HepG2 (cell line): ENCODE measurements around the gene ZNF391. TPM values are rescaled to one million over a fixed set of nuclear protein-coding genes. Genes with fewer than 3 reads are reported as not detected.

ENCODE experiments used
- ATM ChIP-seq: fragments of 450-650 bp; IDR thresholded peaks from 2 replicates; pipeline ENCODE4 v1.7.1; 2017; ENCODE audit warnings: mild to moderate bottlenecking, borderline replicate concordance
- CREBL2 ChIP-seq: sonication (generic); formaldehyde crosslinking; IDR thresholded peaks from 2 replicates; pipeline ENCODE4 v1.8.1; 2023; ENCODE audit warnings: missing genetic modification reagents, mild to moderate bottlenecking, borderline replicate concordance
- FOXA1 ChIP-seq, 2 experiments: fragments of 450-650 bp in 1 of 2; sonication (generic) in 1 of 2; formaldehyde crosslinking in 1 of 2; IDR thresholded peaks; 2 replicates each; pipeline versions ENCODE4 v1.4.0 to v1.6.1; 2016 to 2020; ENCODE audit warnings: missing genetic modification reagents in 1 of 2
- HOXD1 ChIP-seq: sonication (generic); formaldehyde crosslinking; IDR thresholded peaks from 2 replicates; pipeline ENCODE4 v1.5.0; 2020; ENCODE audit warnings: missing genetic modification reagents
- KIAA2018 ChIP-seq: sonication (generic); formaldehyde crosslinking; IDR thresholded peaks from 2 replicates; pipeline ENCODE4 v1.5.0; 2020; ENCODE audit warnings: mild to moderate bottlenecking, missing genetic modification reagents, borderline replicate concordance
- NCOA2 ChIP-seq: sonication (generic); formaldehyde crosslinking; IDR thresholded peaks from 2 replicates; pipeline ENCODE4 v1.8.0; 2022; ENCODE audit warnings: inconsistent platforms
- TEF ChIP-seq: sonication (generic); formaldehyde crosslinking; IDR thresholded peaks from 2 replicates; pipeline ENCODE4 v1.5.0; 2020; ENCODE audit warnings: missing genetic modification reagents
- TRAFD1 ChIP-seq: sonication (generic); formaldehyde crosslinking; IDR thresholded peaks from 2 replicates; pipeline ENCODE4 v1.5.1; 2020; ENCODE audit warnings: missing genetic modification reagents, mild to moderate bottlenecking, borderline replicate concordance
- ZFP36L1 ChIP-seq: sonication (generic); formaldehyde crosslinking; IDR thresholded peaks from 2 replicates; pipeline ENCODE4 v1.8.0; 2022; ENCODE audit warnings: mild to moderate bottlenecking, missing genetic modification reagents, moderate library complexity
- ZNF251 ChIP-seq: sonication (generic); formaldehyde crosslinking; IDR thresholded peaks from 2 replicates; pipeline ENCODE4 v1.9.0; 2021; ENCODE audit warnings: mild to moderate bottlenecking, missing genetic modification reagents
- ZNF263 ChIP-seq: sonication (generic); formaldehyde crosslinking; IDR thresholded peaks from 2 replicates; pipeline ENCODE4 v1.4.0; 2020; ENCODE audit warnings: missing genetic modification reagents
- ZNF281 ChIP-seq: sonication (generic); formaldehyde crosslinking; IDR thresholded peaks from 2 replicates; pipeline ENCODE4 v1.4.0; 2020; ENCODE audit warnings: missing genetic modification reagents, borderline replicate concordance
- ZNF616 ChIP-seq: sonication (generic); formaldehyde crosslinking; IDR thresholded peaks from 2 replicates; pipeline ENCODE4 v1.5.0; 2020; ENCODE audit warnings: low read depth, mild to moderate bottlenecking, missing genetic modification reagents
- ZNF720 ChIP-seq: sonication (generic); formaldehyde crosslinking; IDR thresholded peaks from 2 replicates; pipeline ENCODE4 v1.4.0; 2020; ENCODE audit warnings: missing genetic modification reagents
- polyA plus RNA-seq, 8 experiments: library from polyadenylated mRNA; depleted of rRNA in 3 of 8; stranded (reverse) in 7 of 8; unstranded in 1 of 8; fragments of >200 nt; fragmentation: Illumina TruSeq in 4 of 8; extraction: Trizol in 4 of 8; gene quantifications; 2 replicates each; pipeline versions ENCODE4 v1.2.1 to v1.2.3, GENCODE V29; 2011 to 2016; ENCODE audit warnings: low read depth in 4 of 8, missing spikeins in 1 of 8, mixed read lengths in 1 of 8; ENCODE audit not compliant: insufficient read depth in 1 of 8
- total RNA-seq, 5 experiments: library from RNA; depleted of rRNA; stranded (reverse); fragments of >200 nt; fragmentation: Illumina TruSeq; extraction: Trizol; gene quantifications; 2 replicates each; pipeline ENCODE4 v1.2.3, GENCODE V29; 2016; ENCODE audit warnings: low read depth in 1 of 5

ZNF391 gene
- total and polyA plus RNA-seq, 2 of the 13 experiments (the other 11 are each of a cell fraction or from before 2014, with no cell fraction given) = 0.78 to 1.7 TPM

GRCh38 chr6:27388293-27389197 lies at the start of gene ZNF391 (continued):
- no peak for TF ChIP-seq KIAA2018 (CRISPR knock-in tag)
- no peak for TF ChIP-seq FOXA1 (IDR thresholded peaks at IDR 0.05)
- TF ChIP-seq FOXA1 (CRISPR knock-in tag; IDR thresholded peaks at IDR 0.05) = 0 out of 2 replicates have a peak, but pooled peaks have one; percentile 6
- TF ChIP-seq ZNF263 (CRISPR knock-in tag) = peak; percentile 65; the same call in 1 of the 2 replicates
- TF ChIP-seq ZNF251 (CRISPR knock-in tag) = no peak; the same call in 1 of the 2 replicates
- TF ChIP-seq ZNF616 (CRISPR knock-in tag) = no peak
- no peak for TF ChIP-seq TEF (CRISPR knock-in tag)
- 0 out of 2 replicates have a peak, but pooled peaks have one; percentile 1 for TF ChIP-seq NCOA2 (CRISPR knock-in tag)
- no peak; the same call in 1 of the 2 replicates for TF ChIP-seq TRAFD1
- peak; percentile 49 for TF ChIP-seq ZNF281
- no peak for TF ChIP-seq ZFP36L1 (CRISPR knock-in tag)
- TF ChIP-seq ZNF720 = no peak
- peak; percentile 38; the same call in 1 of the 2 replicates for TF ChIP-seq HOXD1 (CRISPR knock-in tag)
- TF ChIP-seq ATM = no peak
- TF ChIP-seq CREBL2 (CRISPR knock-in tag) = no peak
